ENCODE data around the gene RPS6KA4.

GRCh38 chr11:64358907-64359711, at the start of gene RPS6KA4:
- TF ChIP-seq POLR2A (IDR thresholded peaks at IDR 0.05; ENCODE audit: low read length) (peak; percentile 62), GATA1 (IDR thresholded peaks at IDR 0.05; ENCODE audit: low read depth, low read length) (no peak)

Data from erythroblast (primary cell).